GM21619 (cell line): ENCODE measurements around the gene STXBP4.

Source experiments
- ATAC-seq: cut with Tn5 transposase; IDR thresholded peaks from one replicate; pipeline ENCODE4 v1.9.1; 2021; ENCODE audit not compliant: unreplicated experiment

STXBP4 gene

DNA sequence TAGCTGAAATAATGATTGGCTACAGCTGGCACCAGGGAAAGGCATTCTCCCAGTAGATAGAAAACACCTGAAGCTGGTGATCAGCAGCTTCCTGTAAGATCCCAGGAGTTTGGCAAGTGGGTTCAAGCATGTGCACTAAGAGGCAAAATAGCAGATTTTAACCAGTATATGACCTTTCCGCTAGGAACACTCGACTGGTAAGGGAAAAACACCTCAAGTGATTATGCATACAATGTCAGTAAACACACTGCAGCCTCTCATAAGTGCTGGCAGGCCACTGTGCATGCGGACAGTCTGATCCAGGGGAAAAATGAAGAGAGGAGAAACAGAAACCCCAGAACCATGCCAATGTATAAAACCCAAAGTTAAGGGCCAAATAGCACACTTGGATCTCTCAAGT lies 247.1 kb downstream of the STXBP4 start:
- ATAC-seq = no peak

DNA sequence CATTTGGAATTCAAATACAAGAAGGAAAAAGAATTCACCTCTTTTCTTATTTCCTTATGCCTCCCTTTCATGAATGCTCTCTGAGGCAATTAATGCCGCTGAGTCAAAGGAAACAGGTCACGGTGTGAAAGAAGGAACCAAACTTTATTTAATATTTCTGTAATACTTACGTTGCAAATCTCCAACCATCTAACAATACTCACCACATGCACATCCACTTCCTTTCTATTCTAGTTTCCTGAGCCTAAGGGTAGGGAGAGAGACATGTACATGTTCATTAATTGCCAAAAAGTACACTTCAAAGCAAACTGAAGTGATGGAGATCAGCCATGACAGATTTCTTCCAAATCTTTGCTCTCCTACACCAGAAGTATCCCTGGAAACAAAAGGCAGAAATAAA lies 248.3 kb downstream of the STXBP4 start:
- no peak for ATAC-seq

DNA sequence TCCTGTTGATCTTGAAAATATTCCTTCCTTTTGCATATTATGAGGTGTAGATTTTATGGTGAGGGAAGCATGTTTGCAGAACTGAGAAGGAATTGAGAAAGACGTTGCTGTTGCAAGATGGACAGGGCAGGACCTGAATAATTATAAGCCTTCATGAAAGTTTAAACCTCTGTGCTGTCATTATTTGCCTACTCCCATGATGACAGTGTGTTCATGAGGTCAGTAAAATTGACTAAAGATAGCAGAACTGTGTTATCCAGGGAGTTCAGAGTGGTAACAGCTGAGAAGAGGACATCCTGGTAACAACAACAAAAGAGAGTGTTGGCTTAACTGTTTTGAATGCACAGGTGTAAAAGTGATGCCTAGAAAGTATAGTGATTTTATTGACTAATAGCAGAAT lies 250.9 kb downstream of the STXBP4 start:
- ATAC-seq = no peak

DNA sequence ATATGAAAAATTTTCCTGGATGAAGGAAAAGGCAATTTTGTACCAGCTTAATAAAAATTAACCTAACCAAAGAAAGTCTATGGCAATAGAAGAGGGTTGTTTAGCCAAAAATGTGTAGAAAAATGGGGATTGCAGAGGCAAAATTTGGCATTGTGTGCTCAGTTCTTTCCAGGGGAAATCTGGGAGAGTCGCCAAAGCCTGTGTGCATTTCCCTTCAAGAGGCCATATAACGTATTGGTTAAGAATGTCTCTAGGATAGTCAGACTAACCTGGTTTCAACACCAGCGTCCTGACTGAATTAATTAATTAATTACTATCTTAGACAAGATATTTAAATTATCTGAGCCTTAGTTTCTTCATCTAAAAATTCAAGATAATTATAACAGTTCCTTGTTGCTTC lies 251.4 kb downstream of the STXBP4 start:
- ATAC-seq = no peak
